ENCODE data around the gene VIL1.

VIL1 gene

GRCh38 chr2:218447072-218447471 is 28.1 kb downstream of the VIL1 start:
- H3K27me3 ChIP-seq (ENCODE audit: insufficient read depth, insufficient read length), result no peaks in the 10 kb centered on the region
- peaks cover 43% of the 10 kb centered on the region for H3K36me3 ChIP-seq (ENCODE audit: insufficient read depth, insufficient read length, low read length)
- TF ChIP-seq ZNF274 (IDR thresholded peaks at IDR 0.05; ENCODE audit: low read depth, low read length) (no peak), YY1 (IDR thresholded peaks at IDR 0.05; ENCODE audit: insufficient read depth, insufficient read length) (no peak), SUZ12 (IDR thresholded peaks at IDR 0.05; ENCODE audit: extremely low read depth, insufficient read depth, insufficient read length) (no peak)
- H3K9ac ChIP-seq (ENCODE audit: insufficient read length, low read depth), result no peak overlapping the region
- no peak overlapping the region for H3K4me3 ChIP-seq (ENCODE audit: insufficient read length, low read depth)
- no peaks in the 10 kb centered on the region for H3K9me3 ChIP-seq (ENCODE audit: insufficient read depth, low read length)
- H3K4me1 ChIP-seq (ENCODE audit: insufficient read depth, insufficient read length), result no peaks in the 10 kb centered on the region
- no peak for DNase-seq (ENCODE audit: low read depth, low spot score)

GRCh38 chr2:218448934-218449333 is 30.0 kb downstream of the VIL1 start:
- Histone ChIP-seq H3K9ac (ENCODE audit: insufficient read length, low read depth) (no peak overlapping the region), H3K27me3 (ENCODE audit: insufficient read depth, insufficient read length) (no peaks in the 10 kb centered on the region), H3K4me1 (ENCODE audit: insufficient read depth, insufficient read length) (no peaks in the 10 kb centered on the region), H3K4me3 (ENCODE audit: insufficient read length, low read depth) (no peak overlapping the region), H3K36me3 (ENCODE audit: insufficient read depth, insufficient read length, low read length) (peaks cover 55% of the 10 kb centered on the region), H3K9me3 (ENCODE audit: insufficient read depth, low read length) (no peaks in the 10 kb centered on the region)
- DNase-seq (ENCODE audit: low read depth, low spot score), result no peak
- TF ChIP-seq YY1 (IDR thresholded peaks at IDR 0.05; ENCODE audit: insufficient read depth, insufficient read length) (no peak), ZNF274 (IDR thresholded peaks at IDR 0.05; ENCODE audit: low read depth, low read length) (no peak), SUZ12 (IDR thresholded peaks at IDR 0.05; ENCODE audit: extremely low read depth, insufficient read depth, insufficient read length) (no peak)

DNA sequence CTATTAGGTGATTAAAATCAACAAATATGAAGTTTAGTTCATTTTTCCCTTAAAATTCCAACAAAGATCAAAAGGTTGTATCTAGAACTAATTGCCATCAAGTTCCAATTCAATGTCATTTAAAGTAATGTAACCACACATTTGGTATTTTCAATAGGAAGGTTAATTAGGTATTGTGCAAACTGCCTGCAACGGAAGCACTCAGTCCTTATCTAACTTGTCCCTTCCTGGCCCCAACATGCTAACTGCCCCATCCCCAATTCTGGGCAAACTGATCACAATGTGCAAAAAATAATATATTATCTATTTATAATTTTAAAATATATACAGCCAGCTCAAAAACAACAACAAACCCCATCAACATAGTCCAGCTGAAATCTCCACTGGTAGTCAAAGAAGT is 33.2 kb downstream of the VIL1 start:
- H3K27me3 ChIP-seq (ENCODE audit: insufficient read depth, insufficient read length), result no peaks in the 10 kb centered on the region
- H3K9ac ChIP-seq (ENCODE audit: insufficient read length, low read depth), result no peak overlapping the region
- H3K36me3 ChIP-seq (ENCODE audit: insufficient read depth, insufficient read length, low read length), result peaks cover 71% of the 10 kb centered on the region
- H3K4me3 ChIP-seq (ENCODE audit: insufficient read length, low read depth), result no peak overlapping the region
- H3K9me3 ChIP-seq (ENCODE audit: insufficient read depth, low read length), result peaks cover 22% of the 10 kb centered on the region
- H3K4me1 ChIP-seq (ENCODE audit: insufficient read depth, insufficient read length), result no peaks in the 10 kb centered on the region
- TF ChIP-seq ZNF274 (IDR thresholded peaks at IDR 0.05; ENCODE audit: low read depth, low read length) (no peak), YY1 (IDR thresholded peaks at IDR 0.05; ENCODE audit: insufficient read depth, insufficient read length) (no peak), SUZ12 (IDR thresholded peaks at IDR 0.05; ENCODE audit: extremely low read depth, insufficient read depth, insufficient read length) (no peak)
- DNase-seq (ENCODE audit: low read depth, low spot score), result no peak

GRCh38 chr2:218456849-218457248 is 37.9 kb downstream of the VIL1 start:
- H3K36me3 ChIP-seq (ENCODE audit: insufficient read depth, insufficient read length, low read length), result peaks cover 71% of the 10 kb centered on the region
- TF ChIP-seq YY1 (IDR thresholded peaks at IDR 0.05; ENCODE audit: insufficient read depth, insufficient read length), result no peak
- TF ChIP-seq ZNF274 (IDR thresholded peaks at IDR 0.05; ENCODE audit: low read depth, low read length), result no peak
- TF ChIP-seq SUZ12 (IDR thresholded peaks at IDR 0.05; ENCODE audit: extremely low read depth, insufficient read depth, insufficient read length), result no peak
- H3K9me3 ChIP-seq (ENCODE audit: insufficient read depth, low read length), result peaks cover 22% of the 10 kb centered on the region
- no peak overlapping the region for H3K4me3 ChIP-seq (ENCODE audit: insufficient read length, low read depth)
- no peaks in the 10 kb centered on the region for H3K4me1 ChIP-seq (ENCODE audit: insufficient read depth, insufficient read length)
- DNase-seq (ENCODE audit: low read depth, low spot score), result no peak
- H3K27me3 ChIP-seq (ENCODE audit: insufficient read depth, insufficient read length), result no peaks in the 10 kb centered on the region
- no peak overlapping the region for H3K9ac ChIP-seq (ENCODE audit: insufficient read length, low read depth)

GRCh38 chr2:218458598-218458997 is 39.7 kb downstream of the VIL1 start:
- DNase-seq (ENCODE audit: low read depth, low spot score), result no peak
- H3K4me3 ChIP-seq (ENCODE audit: insufficient read length, low read depth), result no peak overlapping the region
- TF ChIP-seq YY1 (IDR thresholded peaks at IDR 0.05; ENCODE audit: insufficient read depth, insufficient read length) (no peak), SUZ12 (IDR thresholded peaks at IDR 0.05; ENCODE audit: extremely low read depth, insufficient read depth, insufficient read length) (no peak), ZNF274 (IDR thresholded peaks at IDR 0.05; ENCODE audit: low read depth, low read length) (no peak)
- H3K9ac ChIP-seq (ENCODE audit: insufficient read length, low read depth), result no peak overlapping the region
- H3K27me3 ChIP-seq (ENCODE audit: insufficient read depth, insufficient read length), result no peaks in the 10 kb centered on the region
- peaks cover 74% of the 10 kb centered on the region for H3K36me3 ChIP-seq (ENCODE audit: insufficient read depth, insufficient read length, low read length)
- H3K9me3 ChIP-seq (ENCODE audit: insufficient read depth, low read length), result peaks cover 22% of the 10 kb centered on the region
- H3K4me1 ChIP-seq (ENCODE audit: insufficient read depth, insufficient read length), result no peaks in the 10 kb centered on the region

- H3K27me3 ChIP-seq (ENCODE audit: insufficient read depth, insufficient read length), result no peaks in the 10 kb centered on the region
- no peaks in the 10 kb centered on the region for H3K4me1 ChIP-seq (ENCODE audit: insufficient read depth, insufficient read length)
- H3K4me3 ChIP-seq (ENCODE audit: insufficient read length, low read depth), result no peak overlapping the region
- TF ChIP-seq SUZ12 (IDR thresholded peaks at IDR 0.05; ENCODE audit: extremely low read depth, insufficient read depth, insufficient read length) (no peak), YY1 (IDR thresholded peaks at IDR 0.05; ENCODE audit: insufficient read depth, insufficient read length) (no peak), ZNF274 (IDR thresholded peaks at IDR 0.05; ENCODE audit: low read depth, low read length) (no peak)
- no peak for DNase-seq (ENCODE audit: low read depth, low spot score)
- no peaks in the 10 kb centered on the region for H3K9me3 ChIP-seq (ENCODE audit: insufficient read depth, low read length)
- H3K36me3 ChIP-seq (ENCODE audit: insufficient read depth, insufficient read length, low read length), result peaks cover 51% of the 10 kb centered on the region
- no peak overlapping the region for H3K9ac ChIP-seq (ENCODE audit: insufficient read length, low read depth)
These were observed 47.2 kb downstream of the VIL1 start for GRCh38 chr2:218465987-218466633.

DNA sequence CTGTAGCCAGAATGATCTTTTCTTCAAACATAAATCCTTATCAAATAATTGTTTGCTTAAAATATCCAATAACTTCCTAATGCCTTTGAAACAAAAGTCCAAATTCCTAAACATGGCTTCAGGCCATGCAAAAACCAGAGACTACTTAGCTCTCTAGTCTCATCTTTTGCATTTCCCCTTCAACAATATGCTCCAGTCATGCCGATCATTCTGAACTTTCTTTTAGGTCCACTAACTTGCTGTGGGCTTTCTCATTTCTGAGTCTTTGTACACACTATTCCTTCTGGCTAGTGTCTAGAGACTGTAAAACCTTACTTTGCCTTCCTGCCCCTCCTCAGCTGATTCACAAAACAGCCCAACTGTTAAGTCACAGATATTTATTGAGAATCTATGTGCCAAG is 51.5 kb downstream of the VIL1 start:
- Histone ChIP-seq H3K9ac (ENCODE audit: insufficient read length, low read depth) (no peak overlapping the region), H3K9me3 (ENCODE audit: insufficient read depth, low read length) (no peaks in the 10 kb centered on the region), H3K4me3 (ENCODE audit: insufficient read length, low read depth) (no peak overlapping the region), H3K36me3 (ENCODE audit: insufficient read depth, insufficient read length, low read length) (peaks cover 54% of the 10 kb centered on the region), H3K4me1 (ENCODE audit: insufficient read depth, insufficient read length) (no peaks in the 10 kb centered on the region), H3K27me3 (ENCODE audit: insufficient read depth, insufficient read length) (no peaks in the 10 kb centered on the region)
- TF ChIP-seq YY1 (IDR thresholded peaks at IDR 0.05; ENCODE audit: insufficient read depth, insufficient read length) (no peak), SUZ12 (IDR thresholded peaks at IDR 0.05; ENCODE audit: extremely low read depth, insufficient read depth, insufficient read length) (no peak), ZNF274 (IDR thresholded peaks at IDR 0.05; ENCODE audit: low read depth, low read length) (no peak)
- no peak for DNase-seq (ENCODE audit: low read depth, low spot score)
